ENCODE measurements around the gene POLR1B. TPM values are rescaled to one million over a fixed set of nuclear protein-coding genes. Genes with fewer than 3 reads are reported as not detected.

POLR1B gene
- polyA plus RNA-seq, 1 of the 3 experiments (the other 2 are of a cell fraction): 13.4 TPM

DNA sequence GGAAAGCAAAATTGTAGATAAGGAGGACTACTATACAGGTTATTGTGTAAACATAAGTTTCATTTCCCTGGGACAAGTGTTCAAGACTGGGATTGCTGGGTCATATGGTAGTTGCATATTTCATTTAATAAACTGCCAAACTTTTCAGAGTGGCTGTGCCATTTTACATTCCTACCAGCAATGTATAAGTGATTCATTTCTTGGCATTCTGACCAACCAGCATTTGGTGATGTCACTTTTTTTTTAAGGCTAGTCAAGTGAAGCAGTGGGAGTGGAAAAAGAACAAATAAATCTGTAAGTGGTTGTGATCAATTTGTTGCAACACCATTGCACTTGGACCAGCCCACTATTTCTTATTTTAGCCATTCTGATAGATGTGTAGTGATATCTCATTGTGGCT lies 37.0 kb downstream of the POLR1B start (continued):
- TF ChIP-seq MEF2A (IDR thresholded peaks at IDR 0.05; ENCODE audit: borderline replicate concordance, low read depth): no peak
- TF ChIP-seq, protein P1, sequence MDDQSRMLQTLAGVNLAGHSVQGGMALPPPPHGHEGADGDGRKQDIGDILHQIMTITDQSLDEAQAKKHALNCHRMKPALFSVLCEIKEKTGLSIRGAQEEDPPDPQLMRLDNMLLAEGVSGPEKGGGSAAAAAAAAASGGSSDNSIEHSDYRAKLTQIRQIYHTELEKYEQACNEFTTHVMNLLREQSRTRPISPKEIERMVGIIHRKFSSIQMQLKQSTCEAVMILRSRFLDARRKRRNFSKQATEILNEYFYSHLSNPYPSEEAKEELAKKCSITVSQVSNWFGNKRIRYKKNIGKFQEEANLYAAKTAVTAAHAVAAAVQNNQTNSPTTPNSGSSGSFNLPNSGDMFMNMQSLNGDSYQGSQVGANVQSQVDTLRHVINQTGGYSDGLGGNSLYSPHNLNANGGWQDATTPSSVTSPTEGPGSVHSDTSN (IDR thresholded peaks at IDR 0.05): peak; percentile 51; the same call in 1 of the 2 replicates
- TF ChIP-seq RCOR1 (IDR thresholded peaks at IDR 0.05; ENCODE audit: low read length): no peak
- peak; percentile 61 for TF ChIP-seq TCF12 (IDR thresholded peaks at IDR 0.05)
- no peak for TF ChIP-seq POLR2AphosphoS5 (IDR thresholded peaks at IDR 0.05; ENCODE audit: low read depth, low read length)
- TF ChIP-seq RXRA (IDR thresholded peaks at IDR 0.05; ENCODE audit: borderline replicate concordance, low read depth): no peak
- TF ChIP-seq NRF1 (IDR thresholded peaks at IDR 0.05; ENCODE audit: low read depth, low read length): no peak
- TF ChIP-seq FOSL2 (IDR thresholded peaks at IDR 0.05; ENCODE audit: borderline replicate concordance, low read depth): peak; percentile 80

DNA sequence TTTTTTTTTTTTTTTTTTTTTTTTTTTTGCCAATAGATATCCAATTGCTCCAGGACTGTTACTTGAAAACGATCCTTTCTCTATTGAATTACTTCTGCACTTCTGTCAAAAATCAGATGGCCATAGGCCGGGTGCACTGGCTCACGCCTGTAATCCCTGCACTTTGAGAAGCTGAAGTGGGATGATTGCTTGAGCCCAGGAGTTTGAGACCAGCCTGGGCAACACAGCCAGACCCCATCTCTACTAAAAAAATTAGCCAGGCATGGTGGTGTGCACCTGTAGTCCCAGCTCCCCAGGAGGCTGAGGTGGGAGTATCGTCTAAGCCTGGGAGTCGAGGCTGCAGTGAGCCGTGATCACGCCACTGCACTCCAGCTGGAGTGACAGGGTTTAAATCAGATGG lies 37.8 kb downstream of the POLR1B start:
- WGBS (ENCODE audit: low lambda C conversion rate): 93% methylated on average over 7 of the region's 7 CpGs
- ChIA-PET CTCF (interaction anchor here (0.7 kb wide), 1 partner anchor 22 kb away, joined by 3 read pairs; no protein-coding TSS in a partner anchor), POLR2A (no interaction called here)

More for the DNA sequence above, 37.8 kb downstream of the POLR1B start:
- no peaks in the 10 kb centered on the region for H3K9me3 ChIP-seq
- no peak for DNase-seq
- peaks cover 3% of the 10 kb centered on the region; the same call in 1 of the 2 replicates for H3K79me2 ChIP-seq (ENCODE audit: insufficient read depth)
- no peak overlapping the region for H3K4me2 ChIP-seq
- H4K20me1 ChIP-seq (ENCODE audit: insufficient read depth): no peaks in the 10 kb centered on the region
- peak overlapping the region in 1 of 2 experiments; percentile 45; a peak in 1 of 4 replicates for H3K27ac ChIP-seq (ENCODE audit: low read depth in 2 of 2, low read length in 1 of 2)
- H2AFZ ChIP-seq (ENCODE audit: low read depth): no peak overlapping the region
- no peaks in the 10 kb centered on the region for H3K27me3 ChIP-seq (ENCODE audit: insufficient read depth)
- peaks cover 7 to 13% of the 10 kb centered on the region in 2 experiments; a peak in 3 of 4 replicates for H3K4me1 ChIP-seq (ENCODE audit: control insufficient read depth in 1 of 2, insufficient read depth in 2 of 2, low read depth in 1 of 2, low read length in 1 of 2)
- no peak overlapping the region for H3K9ac ChIP-seq
- peaks cover 9 to 16% of the 10 kb centered on the region in 2 experiments for H3K36me3 ChIP-seq (replicated peaks in 1 of 2; ENCODE audit: control insufficient read depth in 1 of 2, insufficient read depth in 2 of 2, low read length in 1 of 2)
- H3F3A ChIP-seq (replicated peaks; ENCODE audit: insufficient read depth): peaks cover 38% of the 10 kb centered on the region
- TF ChIP-seq GABPA (IDR thresholded peaks at IDR 0.05; ENCODE audit: low read depth) (no peak), CHD2 (IDR thresholded peaks at IDR 0.05; ENCODE audit: low read length, partially characterized antibody) (no peak), RFX5 (IDR thresholded peaks at IDR 0.05; ENCODE audit: low read length) (no peak), RAD21 (IDR thresholded peaks at IDR 0.05; ENCODE audit: low read length) (no peak), JUND (IDR thresholded peaks at IDR 0.05) (no peak), TCF12 (IDR thresholded peaks at IDR 0.05) (no peak), NFIC (IDR thresholded peaks at IDR 0.05; ENCODE audit: borderline replicate concordance) (no peak), SIN3A (IDR thresholded peaks at IDR 0.05; ENCODE audit: borderline replicate concordance, low read depth, low read length) (no peak), EP300 (IDR thresholded peaks at IDR 0.05; ENCODE audit: borderline replicate concordance in 1 of 2, low read depth in 1 of 2, low read length in 1 of 2) (no peak)
- TF ChIP-seq, protein P2, sequence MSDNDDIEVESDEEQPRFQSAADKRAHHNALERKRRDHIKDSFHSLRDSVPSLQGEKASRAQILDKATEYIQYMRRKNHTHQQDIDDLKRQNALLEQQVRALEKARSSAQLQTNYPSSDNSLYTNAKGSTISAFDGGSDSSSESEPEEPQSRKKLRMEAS (IDR thresholded peaks at IDR 0.05; ENCODE audit: low read depth): no peak
- TF ChIP-seq, protein P3, sequence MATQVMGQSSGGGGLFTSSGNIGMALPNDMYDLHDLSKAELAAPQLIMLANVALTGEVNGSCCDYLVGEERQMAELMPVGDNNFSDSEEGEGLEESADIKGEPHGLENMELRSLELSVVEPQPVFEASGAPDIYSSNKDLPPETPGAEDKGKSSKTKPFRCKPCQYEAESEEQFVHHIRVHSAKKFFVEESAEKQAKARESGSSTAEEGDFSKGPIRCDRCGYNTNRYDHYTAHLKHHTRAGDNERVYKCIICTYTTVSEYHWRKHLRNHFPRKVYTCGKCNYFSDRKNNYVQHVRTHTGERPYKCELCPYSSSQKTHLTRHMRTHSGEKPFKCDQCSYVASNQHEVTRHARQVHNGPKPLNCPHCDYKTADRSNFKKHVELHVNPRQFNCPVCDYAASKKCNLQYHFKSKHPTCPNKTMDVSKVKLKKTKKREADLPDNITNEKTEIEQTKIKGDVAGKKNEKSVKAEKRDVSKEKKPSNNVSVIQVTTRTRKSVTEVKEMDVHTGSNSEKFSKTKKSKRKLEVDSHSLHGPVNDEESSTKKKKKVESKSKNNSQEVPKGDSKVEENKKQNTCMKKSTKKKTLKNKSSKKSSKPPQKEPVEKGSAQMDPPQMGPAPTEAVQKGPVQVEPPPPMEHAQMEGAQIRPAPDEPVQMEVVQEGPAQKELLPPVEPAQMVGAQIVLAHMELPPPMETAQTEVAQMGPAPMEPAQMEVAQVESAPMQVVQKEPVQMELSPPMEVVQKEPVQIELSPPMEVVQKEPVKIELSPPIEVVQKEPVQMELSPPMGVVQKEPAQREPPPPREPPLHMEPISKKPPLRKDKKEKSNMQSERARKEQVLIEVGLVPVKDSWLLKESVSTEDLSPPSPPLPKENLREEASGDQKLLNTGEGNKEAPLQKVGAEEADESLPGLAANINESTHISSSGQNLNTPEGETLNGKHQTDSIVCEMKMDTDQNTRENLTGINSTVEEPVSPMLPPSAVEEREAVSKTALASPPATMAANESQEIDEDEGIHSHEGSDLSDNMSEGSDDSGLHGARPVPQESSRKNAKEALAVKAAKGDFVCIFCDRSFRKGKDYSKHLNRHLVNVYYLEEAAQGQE (IDR thresholded peaks at IDR 0.05; ENCODE audit: low read depth, low read length): no peak
- TF ChIP-seq, protein P4, sequence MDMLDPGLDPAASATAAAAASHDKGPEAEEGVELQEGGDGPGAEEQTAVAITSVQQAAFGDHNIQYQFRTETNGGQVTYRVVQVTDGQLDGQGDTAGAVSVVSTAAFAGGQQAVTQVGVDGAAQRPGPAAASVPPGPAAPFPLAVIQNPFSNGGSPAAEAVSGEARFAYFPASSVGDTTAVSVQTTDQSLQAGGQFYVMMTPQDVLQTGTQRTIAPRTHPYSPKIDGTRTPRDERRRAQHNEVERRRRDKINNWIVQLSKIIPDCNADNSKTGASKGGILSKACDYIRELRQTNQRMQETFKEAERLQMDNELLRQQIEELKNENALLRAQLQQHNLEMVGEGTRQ (IDR thresholded peaks at IDR 0.05; ENCODE audit: borderline replicate concordance, low read depth, low read length): no peak
- TF ChIP-seq, protein P5, sequence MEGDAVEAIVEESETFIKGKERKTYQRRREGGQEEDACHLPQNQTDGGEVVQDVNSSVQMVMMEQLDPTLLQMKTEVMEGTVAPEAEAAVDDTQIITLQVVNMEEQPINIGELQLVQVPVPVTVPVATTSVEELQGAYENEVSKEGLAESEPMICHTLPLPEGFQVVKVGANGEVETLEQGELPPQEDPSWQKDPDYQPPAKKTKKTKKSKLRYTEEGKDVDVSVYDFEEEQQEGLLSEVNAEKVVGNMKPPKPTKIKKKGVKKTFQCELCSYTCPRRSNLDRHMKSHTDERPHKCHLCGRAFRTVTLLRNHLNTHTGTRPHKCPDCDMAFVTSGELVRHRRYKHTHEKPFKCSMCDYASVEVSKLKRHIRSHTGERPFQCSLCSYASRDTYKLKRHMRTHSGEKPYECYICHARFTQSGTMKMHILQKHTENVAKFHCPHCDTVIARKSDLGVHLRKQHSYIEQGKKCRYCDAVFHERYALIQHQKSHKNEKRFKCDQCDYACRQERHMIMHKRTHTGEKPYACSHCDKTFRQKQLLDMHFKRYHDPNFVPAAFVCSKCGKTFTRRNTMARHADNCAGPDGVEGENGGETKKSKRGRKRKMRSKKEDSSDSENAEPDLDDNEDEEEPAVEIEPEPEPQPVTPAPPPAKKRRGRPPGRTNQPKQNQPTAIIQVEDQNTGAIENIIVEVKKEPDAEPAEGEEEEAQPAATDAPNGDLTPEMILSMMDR (IDR thresholded peaks at IDR 0.05): no peak
- no peaks in the 10 kb centered on the region for H3K9me2 ChIP-seq
- H3K4me3 ChIP-seq (ENCODE audit: low read depth in 2 of 2, low read length in 1 of 2): no peak overlapping the region
